HuH-7 (cell line): ENCODE results near the gene TTYH1.
"Not testable (repeated sequence)": the region's sequence is repeated elsewhere in the genome, so short reads cannot be mapped to it uniquely, and the experiment has no call there.

ENCODE experiments used
- DNase-seq: peaks from one replicate; pipeline ENCODE4 v3.0.0; 2011; ENCODE audit warnings: low spot score

The TTYH1 gene

GRCh38 chr19:54415208-54415900 is at the start of gene TTYH1:
Gene TTYH1, plus strand, starts transcription at chr19:54415464. Its CDS starts 89 bp downstream, at chr19:54415553.
- no peak for DNase-seq

DNA sequence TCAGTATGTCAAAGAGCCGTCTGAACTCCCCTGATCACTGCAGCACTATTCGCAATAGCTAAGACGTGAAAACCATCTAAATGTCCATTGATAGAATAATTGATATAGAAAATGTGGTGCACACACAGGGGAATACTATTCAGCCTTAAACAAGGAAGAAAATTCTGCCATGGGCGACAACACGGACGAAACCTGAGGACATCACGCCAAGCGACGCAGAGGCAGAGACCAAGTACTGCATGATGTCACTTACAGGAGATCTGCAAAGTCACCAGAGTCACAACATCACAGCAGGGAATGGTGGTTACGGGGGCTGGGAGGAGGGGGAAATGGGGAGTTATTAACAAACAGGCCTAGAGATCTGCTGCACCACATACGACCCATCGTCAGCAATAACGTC is 49.5 kb upstream of the TTYH1 start:
- DNase-seq = not testable (repeated sequence)

- no peak for DNase-seq
These were observed 48.5 kb upstream of the TTYH1 start for GRCh38 chr19:54366811-54367210.

DNA sequence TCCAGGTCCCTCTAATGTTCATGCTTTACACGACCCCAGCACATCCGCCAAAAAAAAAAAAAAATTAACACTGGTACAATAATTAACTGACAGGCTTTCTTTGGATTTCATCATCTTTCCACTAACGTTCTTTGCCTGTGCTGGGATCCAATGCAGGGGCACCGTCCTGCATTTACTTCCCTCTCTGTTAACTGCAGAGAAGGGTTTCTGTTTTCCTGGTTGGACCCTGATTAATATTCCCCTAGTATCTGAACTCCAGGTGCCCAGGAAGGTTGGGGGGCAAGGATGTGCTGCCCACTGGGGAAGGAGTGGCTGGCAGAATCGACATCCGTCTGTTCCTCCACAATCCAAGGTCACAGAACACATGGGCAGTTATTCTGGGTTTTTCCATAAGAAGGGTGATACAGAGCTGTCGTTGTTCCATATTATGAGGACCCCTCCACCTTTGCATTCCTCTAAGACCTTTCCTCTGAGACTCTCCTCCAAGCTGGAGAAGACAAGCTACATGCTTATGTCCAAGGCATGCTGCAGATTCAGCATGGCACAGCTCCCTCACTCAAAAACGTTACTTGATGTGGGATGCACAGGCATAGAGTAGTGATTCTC is 46.1 kb upstream of the TTYH1 start:
- DNase-seq = no peak

DNA sequence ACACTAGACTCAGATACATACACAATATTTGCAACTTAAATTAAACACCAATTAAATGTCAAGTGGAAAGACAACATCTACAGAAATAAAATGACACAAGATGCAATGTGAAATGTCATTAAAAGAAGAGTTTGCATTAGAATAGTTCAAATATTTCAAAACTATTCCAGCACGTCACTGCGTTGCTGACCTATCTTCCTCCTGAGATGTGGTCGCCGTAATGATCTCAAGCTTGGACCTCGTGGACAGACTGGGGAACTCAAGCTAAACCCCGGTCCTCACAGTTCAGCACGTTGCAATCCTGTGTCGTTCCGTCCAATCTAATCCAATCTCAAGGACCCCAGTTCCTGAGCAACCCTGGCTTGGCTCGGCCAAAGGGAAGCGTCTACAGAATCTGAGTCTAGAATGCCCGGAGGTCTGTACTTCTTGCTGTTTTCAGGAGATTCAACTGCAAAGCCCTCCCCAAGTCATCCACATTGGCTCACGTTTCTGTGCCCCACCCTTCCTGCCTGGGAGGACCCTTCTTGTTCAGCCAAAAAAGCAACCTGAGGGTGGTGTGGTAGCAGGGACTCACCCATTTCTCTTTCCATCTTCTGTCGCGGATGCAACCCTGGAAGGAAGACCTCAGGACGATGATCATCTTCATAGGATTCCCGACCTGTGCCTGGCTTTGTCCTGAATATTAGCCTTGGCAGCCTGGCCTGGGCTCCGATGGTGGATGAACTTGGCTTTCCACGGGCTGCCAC is 45.4 kb upstream of the TTYH1 start:
- DNase-seq = not testable (repeated sequence)

GRCh38 chr19:54370434-54370796 is 44.8 kb upstream of the TTYH1 start:
- not testable (repeated sequence) for DNase-seq

GRCh38 chr19:54371453-54371852 is 43.8 kb upstream of the TTYH1 start:
- DNase-seq = not testable (repeated sequence)

DNA sequence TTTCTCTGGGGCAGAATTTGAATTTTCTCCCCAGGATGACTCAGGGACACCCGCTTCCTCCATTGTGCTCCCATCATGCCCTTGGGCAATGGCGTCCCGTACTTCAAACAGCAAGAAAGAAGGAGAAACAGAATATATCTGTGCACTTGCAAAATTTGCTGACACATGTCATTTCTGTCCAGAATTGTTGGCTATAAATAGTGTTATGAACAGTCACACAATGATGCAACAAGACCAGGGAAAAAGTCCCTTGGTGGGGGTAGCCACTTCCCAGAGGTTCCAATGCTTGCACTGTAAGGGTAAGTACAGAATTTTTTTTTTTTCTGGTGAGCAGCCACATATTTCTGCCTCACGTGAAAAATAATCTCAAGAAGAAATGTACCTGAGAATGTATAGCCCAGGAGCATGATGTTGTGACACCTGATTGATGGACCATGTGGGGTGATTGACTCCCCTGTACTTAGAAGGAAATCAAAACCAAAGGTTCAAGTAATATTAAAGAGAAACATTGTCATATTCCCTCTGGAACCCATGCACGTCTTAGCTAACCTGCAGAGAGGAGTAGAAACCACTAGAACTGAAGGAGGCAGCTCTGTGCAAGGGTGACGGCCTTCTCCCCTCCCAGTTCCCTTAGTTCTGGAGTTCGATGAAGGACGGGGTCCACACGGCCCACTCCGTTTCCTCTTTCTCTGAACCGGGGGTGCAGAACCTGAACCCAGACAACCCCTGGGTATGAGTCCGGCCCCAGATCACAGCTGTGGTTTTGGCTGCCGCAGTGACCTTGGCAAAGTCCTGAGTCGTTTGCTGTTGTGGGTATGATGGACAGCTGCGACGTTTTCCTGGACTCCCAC is 41.3 kb upstream of the TTYH1 start:
- no peak for DNase-seq

GRCh38 chr19:54375181-54375938 is 39.9 kb upstream of the TTYH1 start:
- not testable (repeated sequence) for DNase-seq

GRCh38 chr19:54376610-54377285 is 38.5 kb upstream of the TTYH1 start:
- no peak for DNase-seq

DNA sequence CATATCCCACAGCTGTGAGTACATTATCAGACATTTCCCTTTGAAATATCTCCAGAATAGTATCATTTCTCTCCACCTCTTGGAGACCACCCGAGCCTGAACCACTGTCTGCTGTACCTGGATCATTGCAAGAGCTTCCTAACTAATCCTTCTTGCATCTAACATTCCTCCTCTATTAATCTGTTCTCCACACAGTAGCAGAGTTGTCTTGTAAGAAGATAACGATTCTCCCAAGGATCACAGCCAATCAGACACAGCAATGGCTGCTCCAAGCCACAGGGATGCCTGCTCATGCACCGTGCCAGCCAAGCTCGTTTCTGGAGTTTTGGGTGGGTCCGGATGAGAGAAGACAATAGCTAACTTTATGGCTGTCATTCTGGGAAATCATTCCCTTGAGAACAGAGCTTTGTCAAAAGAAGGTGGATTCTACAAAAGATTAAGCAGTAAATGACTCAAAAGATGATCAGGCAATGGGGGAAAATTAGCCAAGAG is 36.0 kb upstream of the TTYH1 start:
- DNase-seq = no peak

GRCh38 chr19:54380897-54381296 is 34.4 kb upstream of the TTYH1 start:
- DNase-seq = no peak

DNA sequence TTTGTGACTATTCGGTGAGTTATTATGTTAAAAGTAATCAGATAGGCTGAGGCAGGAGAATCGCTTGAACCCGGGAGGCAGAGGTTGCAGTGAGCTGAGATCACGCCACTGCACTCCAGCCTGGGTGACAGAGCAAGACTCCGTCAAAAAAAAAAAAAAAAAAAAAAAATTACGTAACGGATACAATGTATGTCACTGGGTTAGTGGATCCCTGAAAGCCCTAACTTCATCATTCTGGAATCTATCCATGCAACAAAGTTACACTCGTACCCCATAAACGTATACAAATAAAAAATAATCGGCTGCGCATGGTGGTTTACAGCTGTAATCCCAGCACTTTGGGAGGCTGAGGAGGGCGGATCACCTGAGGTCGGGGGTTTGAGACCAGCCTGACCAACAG is 33.2 kb upstream of the TTYH1 start:
- not testable (repeated sequence) for DNase-seq

DNA sequence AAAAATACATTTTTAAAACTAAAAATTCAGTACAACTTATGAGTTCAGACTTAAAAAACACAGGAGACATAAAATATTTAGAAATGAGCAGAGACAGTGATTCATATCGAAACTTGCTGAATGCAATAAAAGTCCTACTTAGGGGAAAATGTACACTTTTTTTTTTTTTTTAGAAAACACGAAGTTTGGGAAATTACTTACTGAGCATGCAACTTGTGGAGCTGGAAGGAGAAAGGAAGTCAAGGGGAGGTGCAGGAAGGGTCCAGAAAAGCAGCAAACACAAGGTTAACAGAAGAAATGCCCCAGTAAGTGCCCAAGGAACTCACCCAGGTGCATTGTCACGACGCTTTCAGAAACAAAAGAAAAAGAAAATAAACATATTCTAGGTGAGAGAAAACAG is 31.9 kb upstream of the TTYH1 start:
- no peak for DNase-seq

DNA sequence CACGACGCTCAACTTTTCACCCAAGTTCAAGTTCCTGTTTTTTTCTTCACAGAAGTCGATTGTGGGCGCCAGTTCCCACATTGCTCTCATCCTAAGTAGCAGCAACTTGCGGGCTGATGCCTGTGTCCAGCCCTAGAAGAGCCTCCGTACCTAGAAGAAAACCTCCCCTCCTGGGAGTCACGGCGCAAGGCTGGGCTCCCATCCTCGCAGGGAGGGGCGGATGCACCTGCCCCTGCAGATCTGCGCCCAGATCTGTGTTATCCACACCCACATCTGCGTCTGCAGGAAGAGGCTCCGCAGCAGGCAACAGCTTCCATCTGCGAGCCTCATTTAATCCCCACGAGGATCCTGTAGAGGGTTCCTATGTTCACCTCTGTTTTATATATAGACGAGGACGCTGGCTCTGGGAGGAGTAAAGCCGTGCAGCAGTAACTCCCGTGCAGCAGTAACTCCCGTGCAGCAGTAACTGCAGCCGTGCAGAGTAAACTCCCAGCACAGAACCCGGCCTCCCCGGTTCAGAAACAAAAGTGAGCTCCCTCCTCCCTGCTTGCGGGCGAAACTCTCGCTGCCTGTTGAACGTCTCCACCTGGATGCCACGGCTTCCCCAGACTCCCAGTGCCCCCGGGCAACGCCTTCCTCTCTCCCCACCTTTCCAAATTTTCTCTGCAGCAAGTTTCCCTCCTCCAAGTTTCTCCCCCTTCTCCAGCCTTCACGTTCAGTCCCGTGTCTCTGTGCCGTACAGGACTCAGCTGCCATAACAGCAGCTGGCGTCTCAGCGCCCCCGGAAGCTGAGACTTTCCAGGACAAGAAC is 27.1 kb upstream of the TTYH1 start:
- DNase-seq = no peak

GRCh38 chr19:54388802-54389139 is 26.5 kb upstream of the TTYH1 start:
- no peak for DNase-seq

DNA sequence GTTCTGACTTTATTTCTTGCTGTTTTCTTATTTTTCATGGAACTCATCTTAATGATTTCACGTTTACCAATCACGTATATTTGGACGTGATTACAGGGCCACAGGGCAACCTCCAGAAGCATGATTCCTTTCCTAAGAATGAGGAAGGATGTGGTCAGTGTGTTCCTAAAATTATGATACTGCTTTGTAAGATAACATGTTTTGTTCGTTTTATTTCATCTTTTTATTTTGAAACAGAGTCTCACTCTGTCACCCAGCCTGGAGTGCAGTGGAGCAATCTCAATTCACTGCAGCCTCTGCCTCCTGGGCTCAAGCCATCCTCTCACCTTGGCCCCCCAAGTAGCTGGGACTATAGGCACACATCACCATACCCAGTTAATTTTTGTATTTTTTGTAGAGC is 25.7 kb upstream of the TTYH1 start:
- DNase-seq = no peak

DNA sequence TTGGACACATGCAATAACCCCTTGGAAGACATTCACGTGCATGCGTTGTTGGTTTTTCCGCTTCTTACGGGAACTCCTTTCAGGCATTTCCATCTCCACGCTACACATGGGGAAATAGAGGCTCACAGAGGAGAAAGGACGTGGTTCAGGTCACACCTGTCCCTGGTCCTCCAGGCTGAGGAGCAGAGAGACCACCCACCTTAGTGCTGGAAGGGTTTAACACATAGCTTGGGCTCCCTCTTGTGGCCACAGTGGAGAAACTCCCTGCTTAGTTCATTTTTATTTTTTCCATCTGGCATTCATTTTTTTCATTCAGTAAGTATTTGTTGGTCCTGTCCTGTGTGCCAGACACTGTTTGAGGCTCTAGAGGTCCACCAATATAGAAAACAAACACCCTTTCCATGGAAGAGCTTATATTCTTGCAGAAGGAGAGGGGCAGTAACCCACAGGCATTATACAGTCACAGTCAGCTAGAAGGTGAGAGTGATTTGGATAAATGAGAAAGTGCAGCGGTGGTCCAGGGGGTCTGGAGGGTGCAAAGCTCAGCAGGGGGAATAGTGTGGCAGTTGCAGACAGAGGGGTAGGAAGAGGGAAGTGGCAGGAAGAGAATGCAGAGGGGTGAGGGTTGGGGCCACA is 24.2 kb upstream of the TTYH1 start:
- DNase-seq = peak; percentile 43

DNA sequence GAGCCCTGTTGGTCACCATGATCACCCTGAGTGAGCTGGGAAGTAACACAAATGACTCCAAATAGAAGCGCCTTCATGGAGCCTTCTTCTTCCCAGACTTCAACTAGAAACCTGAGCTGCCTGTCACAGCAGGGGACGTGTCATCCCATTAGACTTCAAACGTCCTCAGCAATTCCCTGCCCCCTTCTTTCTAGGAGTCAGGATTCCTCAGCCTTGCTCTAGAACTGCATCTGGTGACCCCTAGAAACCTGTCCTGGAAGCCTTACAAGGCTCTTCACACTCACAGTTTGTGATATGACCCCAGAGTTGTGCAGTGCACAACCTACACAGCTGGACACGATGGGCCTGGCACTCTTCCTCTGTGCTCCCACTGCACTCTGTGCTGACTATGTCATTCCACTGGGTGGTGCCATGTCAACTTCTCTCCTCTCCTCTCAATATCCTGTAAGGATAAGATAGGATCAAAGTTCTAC is 23.6 kb upstream of the TTYH1 start:
- DNase-seq = no peak
